Activated CD4-positive, alpha-beta T cell treated with anti-CD3 and anti-CD28 coated beads, Interleukin-2, amount 50 U/mL, for 48 hours (primary cell): ENCODE measurements around the gene SRRM2.
"Not testable (repeated sequence)": the region's sequence is repeated elsewhere in the genome, so short reads cannot be mapped to it uniquely, and the experiment has no call there.

ENCODE experiments used
- DNase-seq, 2 experiments: peaks; one replicate each; pipeline ENCODE4 v3.0.0-alpha.2; 2020

Gene SRRM2

DNA sequence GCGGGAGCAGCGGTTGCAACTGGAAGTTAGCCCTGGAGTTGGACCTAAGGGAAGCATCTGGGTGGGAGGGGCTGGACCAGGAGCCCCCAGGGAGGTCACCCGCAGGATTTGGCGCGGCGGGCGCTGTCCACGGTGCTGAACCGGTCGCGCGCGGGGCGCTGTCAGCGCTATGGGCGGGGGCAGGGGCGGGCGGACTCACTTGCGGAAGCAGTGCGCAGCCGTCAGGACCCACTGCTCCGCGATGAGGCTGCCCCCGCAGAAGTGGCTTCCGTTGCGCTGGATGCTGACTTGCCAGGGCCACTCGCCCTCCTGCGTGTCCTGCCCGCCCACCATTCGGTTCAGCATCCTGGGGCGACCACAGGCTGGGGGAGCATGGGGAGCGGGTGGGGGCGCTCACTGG is 36.9 kb upstream of the SRRM2 start:
- peak; percentile 76 to 79 for DNase-seq

DNA sequence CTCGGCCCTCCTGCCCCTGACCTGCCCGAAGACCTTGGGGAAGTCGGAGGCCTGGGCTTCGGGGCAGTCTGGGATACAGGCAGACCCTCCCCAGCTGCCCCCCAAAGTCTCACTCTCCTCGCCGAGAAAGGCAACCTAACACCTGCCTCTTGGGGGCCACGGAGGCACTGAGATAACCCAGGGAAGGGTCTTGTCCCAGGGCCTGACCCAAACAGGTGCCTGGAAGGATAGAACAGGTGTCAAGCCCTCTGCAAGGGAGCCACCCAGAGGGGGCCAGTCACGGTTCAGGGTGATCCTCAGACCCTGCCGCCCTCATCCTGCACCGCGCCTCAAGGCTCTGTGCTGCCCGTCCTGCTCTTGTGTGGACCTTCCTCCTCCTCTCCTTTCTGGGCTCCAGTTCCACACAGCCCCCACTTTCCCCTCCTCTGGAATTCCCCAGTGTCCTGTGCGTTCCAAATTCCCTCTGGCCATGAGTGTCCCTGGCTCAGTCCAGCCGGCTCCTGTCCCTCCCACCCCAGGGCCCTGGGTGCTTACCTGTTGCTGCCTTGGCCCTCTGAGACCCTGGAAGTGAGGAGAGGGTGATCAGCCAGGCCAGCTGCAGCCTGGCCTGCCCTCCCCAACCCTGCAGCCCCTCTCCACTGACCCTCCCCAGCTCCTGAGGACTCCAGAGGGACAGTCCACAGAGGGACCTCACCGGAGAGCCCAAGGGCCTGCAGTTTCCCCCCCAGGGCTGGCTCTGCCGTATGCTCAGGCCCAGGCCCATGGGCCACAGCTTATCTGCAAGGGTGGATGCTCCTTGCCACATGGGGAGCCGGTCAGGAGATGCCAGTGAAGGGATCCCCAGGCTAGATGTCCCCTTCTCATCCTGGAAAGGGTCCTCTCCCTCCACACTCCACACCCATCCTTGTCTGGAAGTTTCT is 36.2 kb upstream of the SRRM2 start:
- DNase-seq, result no peak

DNA sequence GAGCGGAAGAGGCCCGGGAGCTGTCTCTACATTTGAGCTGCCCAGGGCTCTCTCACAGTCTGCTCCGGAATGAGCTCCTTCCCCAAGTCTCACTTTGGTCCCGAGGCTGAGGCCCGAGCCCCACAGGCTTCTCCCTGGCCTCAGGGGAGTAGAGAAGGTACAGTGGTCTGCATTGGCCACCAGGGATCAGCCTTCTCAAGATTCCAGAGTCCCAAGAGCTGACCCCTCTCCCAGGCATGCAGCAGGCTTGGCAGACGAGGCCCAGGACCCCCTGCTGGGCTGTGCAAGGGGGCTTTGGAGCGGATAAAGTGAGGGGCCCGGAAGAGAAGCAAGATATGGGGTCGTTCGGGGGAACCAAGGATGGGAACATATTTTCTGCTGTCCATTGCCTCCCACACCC is 35.5 kb upstream of the SRRM2 start:
- DNase-seq, result no peak

DNA sequence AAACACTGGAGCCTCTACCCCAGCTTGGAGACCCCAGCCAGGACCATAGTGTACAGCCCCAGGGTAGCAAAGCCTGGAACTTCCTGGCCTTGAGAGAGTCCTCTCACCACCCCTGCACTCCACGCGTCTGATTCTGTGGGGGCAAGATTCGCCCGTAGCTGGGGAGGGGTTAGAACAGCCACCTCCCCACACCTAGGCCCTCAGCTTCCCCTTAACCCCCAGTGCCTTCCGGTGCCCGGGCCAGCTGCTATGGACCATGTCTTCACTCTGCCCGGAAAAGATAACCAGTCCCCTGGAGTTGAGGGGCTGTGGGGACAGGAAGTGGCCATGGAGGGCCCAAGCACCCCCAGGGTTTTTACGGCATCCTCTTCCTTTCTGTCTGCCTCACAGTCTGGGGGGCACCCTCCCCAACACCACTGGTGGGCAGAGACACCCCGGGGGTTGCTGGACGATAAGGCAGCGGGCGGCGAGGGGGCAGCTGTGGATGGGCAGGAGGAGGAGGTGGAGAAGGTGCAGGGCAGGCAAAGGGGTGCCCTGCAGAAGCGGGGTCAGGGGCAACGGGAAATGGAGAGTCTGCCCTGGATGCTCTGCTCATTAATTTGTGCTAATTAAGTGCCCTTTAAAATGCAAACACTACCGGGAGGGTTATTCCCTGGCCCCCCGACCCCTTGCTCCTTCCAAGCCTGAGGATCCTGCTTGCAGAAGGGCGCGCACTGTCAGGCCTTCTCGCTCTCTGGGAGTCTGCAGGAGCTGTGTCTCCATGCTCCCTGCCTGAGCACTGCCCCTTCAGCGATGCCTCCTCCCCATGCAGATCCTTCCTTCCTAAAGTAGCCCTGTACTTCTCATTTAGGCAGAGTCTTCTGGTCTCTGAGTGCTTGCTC is 34.8 kb upstream of the SRRM2 start:
- no peak for DNase-seq

DNA sequence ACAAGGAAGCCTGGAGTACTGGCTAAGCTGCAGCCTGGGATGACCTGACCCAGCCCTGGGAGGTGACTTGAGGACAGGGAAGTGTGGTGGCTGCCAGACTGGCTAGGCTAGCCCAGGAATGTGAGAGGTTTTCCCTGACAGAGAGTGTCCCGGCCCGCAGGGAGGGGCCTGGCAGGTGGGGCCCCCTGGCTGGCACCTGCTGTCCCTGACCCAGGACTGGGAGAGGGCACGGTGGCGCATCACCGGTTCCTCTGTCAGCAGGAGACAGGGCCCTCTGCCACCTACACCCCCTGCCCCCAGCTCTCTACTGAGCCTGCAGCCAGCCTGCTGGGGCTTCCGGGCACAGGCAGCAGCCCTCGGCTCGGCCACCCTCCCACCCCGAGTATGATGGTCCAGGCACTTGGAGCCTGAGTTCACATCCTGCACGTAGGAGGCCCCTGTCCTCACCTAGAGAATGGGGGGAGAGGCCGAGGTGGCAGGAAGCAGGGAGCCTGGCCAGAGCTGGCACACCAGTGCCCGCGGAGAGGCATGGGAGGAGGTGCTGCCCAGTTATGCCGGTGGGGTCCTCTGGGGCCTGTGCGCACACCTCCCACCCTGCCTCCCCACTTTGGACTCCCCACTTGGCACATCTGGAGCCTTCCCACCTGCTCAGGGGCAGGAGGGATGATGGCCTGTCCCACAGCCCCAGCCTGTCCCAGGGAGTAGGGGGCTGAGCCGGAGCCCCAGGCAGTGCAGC is 32.9 kb upstream of the SRRM2 start:
- DNase-seq, result no peak

DNA sequence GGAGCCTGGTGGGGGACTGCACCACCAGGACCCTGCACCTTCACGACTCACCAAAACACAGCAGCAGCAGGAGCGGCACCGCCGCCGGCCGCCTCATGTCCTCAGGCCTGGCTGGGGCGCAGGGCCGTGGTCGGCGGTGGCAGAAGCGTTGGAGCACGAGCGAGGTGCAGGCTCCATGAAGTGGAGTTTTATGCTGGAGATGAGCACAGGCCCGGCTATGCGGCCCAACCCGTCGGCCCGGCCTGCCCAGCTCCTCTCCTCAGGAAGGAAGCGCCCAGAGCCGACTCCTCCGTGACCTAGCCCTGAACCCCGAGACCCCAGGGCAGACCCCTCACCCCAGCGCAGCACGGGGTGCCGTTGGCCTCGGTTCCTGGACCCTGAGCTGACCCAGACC is 32.4 kb upstream of the SRRM2 start, which contains the start of gene PRSS27:
PRSS27 (minus strand) TSS at position 161 of the 394 bp plus-strand sequence; CDS start at position 97, 64 bp downstream.
- DNase-seq, result no peak

DNA sequence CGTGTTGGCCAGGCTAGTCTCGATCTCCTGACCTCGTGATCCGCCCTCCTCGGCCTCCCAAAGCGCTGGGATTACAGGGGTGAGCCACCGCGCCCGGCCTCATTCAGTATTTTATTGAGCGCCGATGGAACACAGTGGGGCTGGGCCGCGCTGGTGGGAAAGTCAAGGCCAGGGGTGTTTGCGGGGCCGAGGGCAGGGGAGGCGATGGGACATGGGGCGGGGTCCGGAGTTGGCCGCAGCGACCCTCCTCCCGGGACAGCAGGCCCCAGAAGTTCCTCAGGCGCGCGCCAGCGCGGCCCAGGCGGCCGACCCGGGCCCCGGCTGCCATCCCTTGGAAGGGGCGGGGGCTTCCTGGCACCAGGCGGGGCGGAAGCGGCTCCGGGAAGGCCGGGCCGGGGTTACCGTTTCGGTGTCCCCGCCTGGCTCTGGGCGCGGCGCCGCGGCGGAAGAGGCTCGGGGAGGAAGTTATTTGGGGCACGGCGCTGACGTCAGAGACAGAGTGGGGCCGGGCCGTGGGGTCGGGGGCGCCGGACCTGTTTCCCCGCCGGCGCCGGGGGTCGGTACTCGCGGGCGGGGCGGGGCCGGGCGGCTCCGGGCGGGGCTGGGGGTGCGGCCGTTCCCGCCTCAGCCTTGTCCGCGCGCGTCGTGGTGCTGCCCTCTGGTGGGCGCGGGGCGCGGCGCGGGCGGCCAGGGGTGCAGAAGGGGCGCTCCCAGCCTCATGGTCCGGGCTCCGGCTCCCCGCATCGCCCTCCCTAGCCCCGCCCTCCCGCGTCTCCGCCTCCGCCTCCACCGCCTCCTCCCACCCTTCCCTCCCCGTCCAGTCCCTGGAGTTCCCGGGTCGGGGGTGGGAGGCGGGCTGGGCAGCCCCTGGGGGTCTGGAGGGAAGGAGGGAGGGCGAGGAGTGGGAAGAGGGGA is 31.5 kb upstream of the SRRM2 start:
- peak; percentile 90 to 91 for DNase-seq

DNA sequence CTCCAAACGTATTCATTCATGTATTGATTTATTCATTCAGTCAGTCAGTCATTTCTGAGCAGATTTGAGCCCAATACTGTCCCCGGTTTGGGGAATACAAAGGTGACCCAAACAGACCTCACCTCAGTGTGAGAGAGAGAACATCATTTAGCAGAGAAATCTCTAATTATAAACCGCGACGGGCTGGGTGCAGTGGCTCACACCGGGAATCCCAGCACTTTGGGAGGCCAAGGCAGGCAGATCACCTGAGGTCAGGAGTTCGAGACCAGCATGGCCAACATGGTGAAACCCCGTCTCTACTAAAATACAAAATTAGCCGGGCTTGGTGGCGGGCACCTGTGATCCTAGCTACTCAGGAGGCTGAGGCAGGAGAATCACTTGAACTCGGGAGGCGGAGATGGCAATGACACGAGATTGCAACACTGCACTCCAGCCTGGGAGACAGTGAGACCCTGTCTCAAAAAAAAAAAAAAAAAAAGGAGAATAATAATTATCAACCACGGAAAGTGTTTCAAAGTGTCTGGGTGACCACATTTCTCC is 30.7 kb upstream of the SRRM2 start:
- not testable (repeated sequence) for DNase-seq

DNA sequence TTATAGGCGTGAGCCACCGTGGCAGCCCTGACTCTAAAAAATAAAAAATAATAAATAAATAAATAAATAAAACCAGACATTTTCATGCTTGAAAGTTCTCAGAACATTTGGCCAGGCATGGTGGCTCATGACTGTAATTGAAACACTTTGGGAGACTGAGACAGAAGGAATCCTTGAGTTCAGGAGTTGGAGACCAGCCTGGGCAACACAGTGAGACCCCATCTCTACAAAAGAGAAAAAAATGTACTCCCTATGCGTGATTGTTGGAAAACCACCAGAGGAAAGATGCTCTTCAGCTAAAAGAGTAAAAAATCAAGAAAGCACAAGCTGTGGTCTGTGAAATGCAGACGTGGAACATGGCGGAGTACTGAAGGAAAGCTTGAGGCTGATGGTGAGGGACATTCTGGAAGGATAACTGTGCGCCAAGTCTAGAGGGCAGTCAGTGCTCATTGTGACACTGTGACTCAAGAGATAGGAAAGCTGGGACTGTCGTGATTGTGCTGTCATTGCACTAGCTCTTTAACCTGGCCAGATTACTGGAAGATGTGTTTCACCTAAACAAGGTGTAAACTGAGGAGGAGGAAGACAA is 28.3 kb upstream of the SRRM2 start:
- no peak for DNase-seq

DNA sequence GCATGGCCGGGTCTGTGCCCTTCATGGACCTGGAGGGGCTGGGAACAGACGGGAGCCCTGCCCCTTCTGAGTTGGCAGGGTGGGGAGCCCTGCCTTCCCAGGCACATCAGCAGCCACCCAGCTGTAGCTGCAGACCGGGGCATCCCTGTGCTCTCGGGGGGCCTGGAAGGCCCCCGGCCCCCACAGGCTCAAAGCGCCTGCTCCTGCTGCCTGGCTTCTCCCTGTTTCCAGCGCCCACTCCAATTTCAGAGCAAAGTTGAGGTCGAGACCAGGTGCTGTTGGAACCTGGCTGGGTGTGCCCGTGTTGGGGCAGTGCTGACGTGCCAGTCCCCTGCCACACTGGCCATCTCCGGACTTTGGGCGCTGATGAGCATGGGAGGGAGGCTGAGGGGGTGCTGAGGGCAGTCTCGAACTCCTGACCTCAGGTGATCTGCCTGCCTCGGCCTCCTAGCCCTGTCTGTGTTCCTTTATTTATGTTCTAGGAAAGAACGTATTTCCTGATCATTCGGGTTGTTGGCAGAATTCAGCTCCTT is 27.6 kb upstream of the SRRM2 start:
- DNase-seq, result no peak

DNA sequence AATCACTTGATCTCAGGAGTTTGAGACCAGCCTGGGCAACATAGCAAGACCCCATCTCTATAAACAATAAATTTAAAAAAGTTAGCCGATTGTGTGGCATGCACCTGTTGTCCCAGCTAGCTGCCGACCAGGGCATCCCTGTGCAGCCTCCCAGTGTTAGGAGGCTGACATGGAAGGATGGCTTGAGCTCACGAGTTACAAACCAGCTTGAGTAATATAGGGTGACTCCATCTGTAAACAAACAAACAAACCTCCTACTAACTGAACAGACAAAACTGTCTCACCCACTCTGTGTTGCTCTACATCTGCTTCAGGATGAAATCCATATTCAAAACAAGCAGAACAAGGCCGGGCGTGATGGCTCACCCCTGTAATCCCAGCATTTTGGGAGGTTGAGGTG is 25.5 kb upstream of the SRRM2 start:
- no peak for DNase-seq

DNA sequence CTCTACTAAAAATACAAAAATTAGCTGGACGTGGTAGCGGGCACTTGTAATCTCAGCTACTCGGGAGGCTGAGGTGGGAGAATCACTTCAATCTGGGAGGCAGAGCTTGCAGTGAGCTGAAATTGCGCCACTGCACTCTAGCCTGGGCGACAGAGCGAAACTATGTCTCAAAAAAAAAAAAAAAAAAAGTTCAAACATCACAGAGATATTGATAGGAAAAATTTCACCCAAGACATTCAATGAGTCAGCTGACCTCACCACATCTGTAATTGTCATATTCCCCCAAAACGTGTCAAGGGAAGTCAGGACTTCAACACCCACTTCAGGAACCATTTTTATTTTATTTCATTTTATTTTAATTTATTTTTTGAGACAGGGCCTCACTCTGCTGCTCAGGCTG is 24.4 kb upstream of the SRRM2 start:
- no peak for DNase-seq

DNA sequence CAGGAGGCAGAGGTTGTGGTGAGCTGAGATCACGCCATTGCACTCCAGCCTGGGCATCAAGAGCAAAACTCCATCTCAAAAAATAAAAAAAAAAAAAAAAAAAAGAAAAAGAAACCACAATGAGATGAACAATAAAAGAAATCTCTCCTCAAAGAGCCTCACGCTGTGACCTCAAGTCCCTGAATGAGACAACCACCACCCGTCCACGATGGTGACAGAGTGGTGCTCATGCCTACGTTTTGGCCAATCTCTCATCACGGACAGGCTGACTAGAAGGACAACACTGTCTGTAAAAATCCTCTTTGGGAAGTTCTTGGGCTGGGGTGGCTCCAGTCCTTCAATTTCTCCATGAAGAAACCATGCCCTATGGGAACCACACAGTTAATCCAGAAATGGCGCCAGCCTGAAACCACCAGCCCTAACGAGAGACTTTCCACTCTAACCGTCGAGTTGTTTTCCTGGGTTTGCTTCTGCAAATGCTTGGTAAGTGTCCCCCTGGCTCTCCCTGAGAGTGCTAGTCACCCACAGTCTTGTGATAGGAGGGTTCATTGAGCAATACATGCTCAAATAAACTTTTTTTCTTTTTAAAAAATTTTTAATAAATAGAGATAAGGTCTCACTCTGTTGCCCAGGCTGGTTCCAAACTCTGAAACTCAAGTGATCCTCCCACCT is 17.5 kb upstream of the SRRM2 start:
- no peak for DNase-seq

DNA sequence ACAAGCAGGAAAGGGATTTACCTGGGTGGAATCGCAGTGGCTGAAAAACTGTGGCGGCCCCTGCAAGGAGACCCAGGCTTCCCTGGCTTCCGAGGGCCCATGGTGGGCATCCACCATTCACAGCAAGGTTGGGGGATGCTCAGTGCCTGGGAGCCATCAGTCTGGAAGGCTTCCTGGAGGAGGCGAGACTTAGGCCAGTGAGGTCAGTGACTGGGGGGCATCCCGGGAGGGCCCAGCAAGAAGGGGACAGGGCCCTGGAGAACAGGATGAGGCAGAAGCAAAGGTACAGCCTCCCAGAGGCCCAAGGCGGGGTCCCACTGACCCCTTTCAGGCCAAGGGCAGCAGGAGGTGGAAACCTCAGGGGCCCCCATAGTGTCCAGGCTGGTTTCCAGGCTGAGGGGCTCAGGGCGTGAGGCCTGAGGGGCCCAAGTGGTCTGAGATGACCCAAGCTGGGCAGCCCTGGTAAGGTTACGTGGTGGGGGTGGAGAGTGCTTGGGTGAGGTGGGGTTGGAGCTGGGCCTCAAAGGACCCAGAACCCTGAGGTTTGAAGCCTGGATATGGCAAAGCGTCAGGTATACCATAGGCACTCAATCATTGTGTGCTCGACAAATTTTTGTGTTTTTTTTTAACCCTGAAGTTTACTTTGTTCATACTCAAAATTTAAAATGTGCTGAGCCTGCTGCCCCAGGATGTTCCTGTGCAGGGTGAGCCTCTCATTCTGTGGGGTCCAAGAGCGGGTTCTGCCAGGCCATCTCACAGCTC is 15.8 kb upstream of the SRRM2 start:
- no peak for DNase-seq

DNA sequence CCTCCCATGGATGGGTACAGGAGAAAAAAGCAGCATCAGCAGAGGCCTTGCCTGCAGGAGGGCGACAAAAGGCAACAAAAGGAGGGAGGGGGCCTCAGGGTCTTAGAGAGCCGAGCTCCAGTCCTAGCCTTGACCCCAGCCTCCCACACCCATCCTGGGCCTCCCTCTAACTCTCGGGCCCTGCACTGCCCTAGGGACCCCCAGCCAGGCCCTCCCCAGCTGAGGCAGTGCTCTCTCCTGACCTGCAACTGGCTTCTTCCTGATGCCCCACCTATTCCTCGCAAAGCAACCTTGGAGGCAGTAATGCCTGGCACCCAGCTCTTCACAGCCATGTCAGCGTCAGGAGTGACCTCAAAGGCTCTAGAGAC is 15.2 kb upstream of the SRRM2 start:
- DNase-seq, result no peak

DNA sequence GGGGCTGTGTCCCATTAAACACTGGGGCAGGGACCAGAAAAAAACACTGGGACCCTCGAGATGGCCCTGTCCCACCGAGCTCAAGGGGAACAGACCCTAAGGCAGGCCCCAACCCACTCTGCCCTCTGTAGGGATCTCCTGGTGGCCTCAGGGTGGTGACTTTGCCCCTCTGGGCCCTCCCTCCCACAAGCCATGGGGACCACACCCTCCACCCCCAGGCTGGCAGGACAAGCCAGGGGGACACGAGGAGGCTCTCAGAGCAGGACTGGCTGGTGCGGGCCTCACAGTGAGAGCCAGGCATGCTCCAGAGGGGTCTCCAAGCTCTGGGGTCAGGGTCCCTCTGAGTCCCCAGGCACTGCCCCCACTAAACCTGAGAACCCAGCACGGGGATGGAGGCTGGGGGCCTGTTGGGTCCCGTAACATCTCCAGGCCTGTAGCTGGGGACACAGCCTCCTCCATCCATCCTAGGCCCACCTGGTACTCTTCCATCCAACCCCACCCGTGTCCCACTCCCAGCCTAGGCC is 14.5 kb upstream of the SRRM2 start:
- DNase-seq, result no peak

DNA sequence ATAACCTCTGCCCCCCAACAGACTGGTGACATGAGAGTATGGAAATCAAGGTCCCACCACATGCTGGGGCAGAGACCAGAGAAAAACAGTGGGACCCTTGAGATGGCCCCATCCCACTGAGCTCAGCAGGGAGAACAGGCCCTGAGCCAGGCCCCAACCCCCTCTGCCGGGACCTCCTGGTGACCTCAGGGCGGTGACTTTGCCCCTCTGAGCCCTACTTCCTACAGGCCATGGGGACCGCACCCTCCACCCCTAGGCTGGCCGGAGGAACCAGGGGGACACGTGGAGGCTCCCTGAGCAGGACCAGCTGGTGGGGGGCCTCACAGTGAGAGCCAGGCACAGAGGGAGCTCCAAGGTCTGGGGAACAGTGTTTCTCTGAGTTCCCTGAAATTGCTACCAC is 13.8 kb upstream of the SRRM2 start:
- DNase-seq, result no peak

DNA sequence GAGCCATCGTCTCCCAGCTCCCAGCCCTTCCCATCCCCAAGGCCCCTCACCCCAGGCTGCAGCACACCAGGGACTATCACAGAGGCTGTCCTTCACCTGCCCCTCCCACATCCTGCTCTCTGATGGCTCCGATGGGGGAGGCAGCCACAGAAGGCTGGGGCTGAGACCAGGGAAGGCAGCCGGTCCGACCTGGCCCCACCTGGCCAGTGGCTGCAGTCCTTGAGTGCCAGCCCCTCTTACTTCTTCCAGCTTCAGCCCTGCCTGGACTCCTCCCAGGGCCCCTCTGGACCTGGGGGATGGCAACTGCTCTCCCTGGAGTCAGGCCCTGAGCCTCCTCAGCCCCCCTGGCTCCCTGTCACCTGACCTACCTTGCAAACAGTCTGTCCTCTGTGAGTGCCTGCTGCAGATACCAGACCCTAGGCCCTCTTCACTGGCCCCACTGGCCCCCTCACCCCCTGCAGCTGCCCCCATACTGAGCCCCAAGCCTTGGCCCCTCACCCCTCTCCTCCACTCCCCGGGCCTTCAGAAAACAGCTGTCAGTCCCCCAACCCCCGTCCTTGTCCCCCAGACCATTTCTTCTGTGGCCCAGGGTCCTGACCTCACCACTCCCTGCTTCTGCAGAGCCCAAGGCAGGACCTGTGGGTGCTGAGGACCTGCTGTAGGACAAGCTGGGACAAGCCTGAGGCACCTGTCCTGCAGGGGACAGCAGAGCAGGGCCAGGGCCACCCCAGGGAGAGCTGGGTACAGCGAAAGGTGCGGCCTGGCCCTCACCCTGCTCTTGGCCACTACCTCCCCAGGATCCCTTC is 12.6 kb upstream of the SRRM2 start:
- no peak for DNase-seq

DNA sequence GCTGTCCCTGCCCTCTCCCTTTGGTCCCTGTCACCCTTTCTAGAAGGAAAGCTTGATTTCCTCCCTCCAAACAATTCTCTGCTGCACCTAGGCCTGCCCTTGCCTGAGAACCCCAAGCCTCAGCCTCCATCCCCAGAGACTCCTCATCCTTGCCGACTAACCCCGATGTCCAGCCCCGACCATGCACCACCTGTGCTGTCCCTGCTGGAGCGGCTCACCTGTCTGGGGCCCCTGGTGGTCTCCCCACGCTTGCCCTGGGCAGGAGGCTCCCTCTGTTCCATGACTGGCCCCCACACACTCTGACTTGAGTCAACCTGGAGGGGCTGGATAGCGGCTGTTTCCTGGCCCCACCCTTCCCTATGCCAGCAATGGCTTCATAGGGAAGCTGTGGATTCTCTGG is 12.0 kb upstream of the SRRM2 start:
- DNase-seq, result no peak
